ENCODE results near the gene NME3. TPM values are rescaled to one million over a fixed set of nuclear protein-coding genes. Genes with fewer than 3 reads are reported as not detected.

The NME3 gene
- total and polyA plus RNA-seq, 10 of the 15 experiments (the other 5 are each of a cell fraction or from before 2014, with no cell fraction given), result 0.61 to 55.5 (median 26.5) TPM

DNA sequence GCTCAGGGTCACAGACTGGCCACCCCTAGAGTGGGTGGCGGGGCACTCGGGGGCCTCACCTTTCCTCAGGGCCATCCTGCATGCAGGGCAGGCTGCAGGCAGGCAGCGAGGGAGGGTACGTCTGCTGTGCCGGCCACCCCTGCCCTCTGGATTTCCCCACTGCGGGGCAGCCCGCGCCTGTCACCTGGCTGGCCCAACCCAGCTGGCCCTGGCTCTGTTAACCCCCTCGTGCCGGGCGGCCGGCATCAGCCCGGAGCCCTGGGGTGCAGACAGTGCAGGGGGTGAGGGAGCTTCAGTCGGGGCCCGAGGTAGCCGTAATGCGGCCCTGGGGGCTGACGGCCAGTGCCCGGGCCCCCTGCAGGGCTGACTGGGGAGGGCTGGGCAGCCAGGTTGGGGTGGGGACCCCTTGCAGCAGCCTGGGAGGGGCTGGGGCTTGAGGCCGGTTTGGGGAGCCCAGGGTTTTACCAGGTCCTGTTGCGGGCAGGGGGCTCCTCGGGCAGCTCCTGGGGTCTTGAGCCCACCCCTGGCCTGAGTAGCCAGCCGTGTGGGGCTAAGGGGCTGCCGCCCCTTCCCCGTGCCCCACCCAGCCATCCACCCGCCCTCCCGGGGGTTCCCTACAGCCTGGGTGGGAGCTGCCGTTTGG, 22.4 kb upstream of the NME3 start, which contains the start of gene IGFALS:
IGFALS (minus strand) TSS at position 128 of the 643 bp plus-strand sequence; CDS start at position 75, 53 bp downstream.
- Histone ChIP-seq H3K4me1 (ENCODE audit: control insufficient read depth, insufficient read depth, low read length) (no peaks in the 10 kb centered on the region), H3K9me3 (replicated peaks; ENCODE audit: control insufficient read depth, insufficient read depth, low read length) (no peaks in the 10 kb centered on the region; the same call in 2 of the 3 replicates), H3K27me3 (replicated peaks in 1 of 2; ENCODE audit: control insufficient read depth in 2 of 2, insufficient read depth in 2 of 2, low read length in 1 of 2) (no peaks in the 10 kb centered on the region), H3K79me2 (ENCODE audit: control insufficient read depth, insufficient read depth, low read length) (no peaks in the 10 kb centered on the region), H3K4me2 (ENCODE audit: control insufficient read depth, insufficient read depth) (no peak within 1 kb of the TSS), H3K27ac (ENCODE audit: control insufficient read depth, insufficient read depth) (no peak within 1 kb of the TSS), H3K9ac (ENCODE audit: control insufficient read depth, insufficient read depth, low read length) (no peak within 1 kb of the TSS), H4K20me1 (ENCODE audit: control insufficient read depth, insufficient read depth) (no peaks in the 10 kb centered on the region), H2AFZ (ENCODE audit: control insufficient read depth, low read depth, low read length) (no peak within 1 kb of the TSS), H3K4me3 (no peak within 1 kb of the TSS), H3K36me3 (ENCODE audit: control insufficient read depth in 2 of 2, insufficient read depth in 2 of 2, low read length in 1 of 2) (peaks cover 0 to 7% of the 10 kb centered on the region in 2 experiments; a peak in 3 of 4 replicates)
- WGBS (ENCODE audit: insufficient coverage, insufficient replicate concordance, low lambda C conversion rate, missing lambda C conversion rate), result 87% methylated on average over 22 of the region's 28 CpGs
- ChIA-PET CTCF (no interaction called here), SMC1A (ENCODE audit: uncharacterized antibody, unreplicated experiment) (no interaction called here), POLR2A (no interaction called here), RAD21 (ENCODE audit: unreplicated experiment) (no interaction called here)
- BruUV-seq (replicated peaks), result no TSS peak
- in situ Hi-C loops (cut with MboI) (no loop called here), intact Hi-C loops (cut with micrococcal nuclease; ENCODE audit: unreplicated experiment) (no loop called here)
- FAIRE-seq (no peak), DNase-seq (ENCODE audit: low read depth, low spot score) (no peak), ATAC-seq (no peak)
- TF ChIP-seq CHD2 (IDR thresholded peaks at IDR 0.05; ENCODE audit: borderline replicate concordance, low read depth, low read length) (no peak), CHD1 (IDR thresholded peaks at IDR 0.05; ENCODE audit: low read depth, low read length) (no peak), NR2C1 (IDR thresholded peaks at IDR 0.05) (no peak), IKZF2 (IDR thresholded peaks at IDR 0.05) (no peak), BHLHE40 (IDR thresholded peaks at IDR 0.05; ENCODE audit: borderline replicate concordance in 1 of 2, low read depth in 2 of 2, low read length in 1 of 2) (no peak), ZBTB33 (IDR thresholded peaks at IDR 0.05) (no peak), TAF1 (IDR thresholded peaks at IDR 0.05; ENCODE audit: borderline replicate concordance, low read depth, low read length) (no peak), DPF2 (IDR thresholded peaks at IDR 0.05) (no peak), CEBPB (IDR thresholded peaks at IDR 0.05; ENCODE audit: borderline replicate concordance in 1 of 2, low read depth in 2 of 2, low read length in 2 of 2) (no peak), GATAD2B (conservative IDR thresholded peaks at IDR 0.05; ENCODE audit: low read depth) (no peak), ZNF622 (IDR thresholded peaks at IDR 0.05) (no peak), BCL11A (IDR thresholded peaks at IDR 0.05; ENCODE audit: low read depth, low read length) (no peak), PAX5 (IDR thresholded peaks at IDR 0.05; ENCODE audit: borderline replicate concordance, low read depth, low read length) (no peak), TCF7 (IDR thresholded peaks at IDR 0.05; ENCODE audit: borderline replicate concordance) (no peak), ASH2L (IDR thresholded peaks at IDR 0.05; ENCODE audit: borderline replicate concordance, low read depth) (no peak), HDAC6 (IDR thresholded peaks at IDR 0.05; ENCODE audit: unreplicated experiment) (no peak), RELA (IDR thresholded peaks at IDR 0.05; ENCODE audit: borderline replicate concordance, partially characterized antibody) (no peak), FOS (IDR thresholded peaks at IDR 0.05; ENCODE audit: borderline replicate concordance, extremely low read depth, insufficient read length) (no peak)

Data from GM12878 (cell line).